Measurements from ENCODE around the gene GPBP1L1. TPM values are rescaled to one million over a fixed set of nuclear protein-coding genes. Genes with fewer than 3 reads are reported as not detected.

Gene GPBP1L1
- total RNA-seq, 1 experiment from 2014 or later, result 124 TPM

- no peak for DNase-seq
- no peak overlapping the region for H3K27ac ChIP-seq
- no TSS peak for BruUV-seq (replicated peaks)
- no peak overlapping the region for H3K4me2 ChIP-seq
- no peaks in the 10 kb centered on the region for H3K9me3 ChIP-seq (ENCODE audit: insufficient read depth, low read depth)
- H4K20me1 ChIP-seq (ENCODE audit: insufficient read depth), result peaks cover 24% of the 10 kb centered on the region
- ChIA-PET CTCF (interaction anchor here (0.7 kb wide), 1 partner anchor 898 kb away, joined by 8 read pairs; no protein-coding TSS in a partner anchor), POLR2A (ENCODE audit: unreplicated experiment) (no interaction called here)
- H2AFZ ChIP-seq, result no peak overlapping the region
- no peaks in the 10 kb centered on the region for H3K27me3 ChIP-seq (ENCODE audit: insufficient read depth, low read depth)
- H3F3A ChIP-seq (ENCODE audit: insufficient read depth, low read depth), result no peaks in the 10 kb centered on the region; the same call in 1 of the 2 replicates
- H3K4me1 ChIP-seq (replicated peaks; ENCODE audit: insufficient read depth), result no peaks in the 10 kb centered on the region
- intact Hi-C loops (cut with micrococcal nuclease; ENCODE audit: unreplicated experiment), result no loop called here
- H3K9me2 ChIP-seq (ENCODE audit: insufficient read depth), result no peaks in the 10 kb centered on the region
- peaks cover 63% of the 10 kb centered on the region for H3K36me3 ChIP-seq (ENCODE audit: low read depth)
- no peak overlapping the region for H3K4me3 ChIP-seq
- no peak for TF ChIP-seq EZH2 (IDR thresholded peaks at IDR 0.05; ENCODE audit: low read depth)
- TF ChIP-seq, protein P1, sequence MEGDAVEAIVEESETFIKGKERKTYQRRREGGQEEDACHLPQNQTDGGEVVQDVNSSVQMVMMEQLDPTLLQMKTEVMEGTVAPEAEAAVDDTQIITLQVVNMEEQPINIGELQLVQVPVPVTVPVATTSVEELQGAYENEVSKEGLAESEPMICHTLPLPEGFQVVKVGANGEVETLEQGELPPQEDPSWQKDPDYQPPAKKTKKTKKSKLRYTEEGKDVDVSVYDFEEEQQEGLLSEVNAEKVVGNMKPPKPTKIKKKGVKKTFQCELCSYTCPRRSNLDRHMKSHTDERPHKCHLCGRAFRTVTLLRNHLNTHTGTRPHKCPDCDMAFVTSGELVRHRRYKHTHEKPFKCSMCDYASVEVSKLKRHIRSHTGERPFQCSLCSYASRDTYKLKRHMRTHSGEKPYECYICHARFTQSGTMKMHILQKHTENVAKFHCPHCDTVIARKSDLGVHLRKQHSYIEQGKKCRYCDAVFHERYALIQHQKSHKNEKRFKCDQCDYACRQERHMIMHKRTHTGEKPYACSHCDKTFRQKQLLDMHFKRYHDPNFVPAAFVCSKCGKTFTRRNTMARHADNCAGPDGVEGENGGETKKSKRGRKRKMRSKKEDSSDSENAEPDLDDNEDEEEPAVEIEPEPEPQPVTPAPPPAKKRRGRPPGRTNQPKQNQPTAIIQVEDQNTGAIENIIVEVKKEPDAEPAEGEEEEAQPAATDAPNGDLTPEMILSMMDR (conservative IDR thresholded peaks at IDR 0.05), result no peak
- peaks cover 12% of the 10 kb centered on the region; the same call in 1 of the 2 replicates for H3K79me2 ChIP-seq (ENCODE audit: low read depth)
Measured at GRCh38 chr1:45656573-45657226, 29.6 kb downstream of the GPBP1L1 start.

DNA sequence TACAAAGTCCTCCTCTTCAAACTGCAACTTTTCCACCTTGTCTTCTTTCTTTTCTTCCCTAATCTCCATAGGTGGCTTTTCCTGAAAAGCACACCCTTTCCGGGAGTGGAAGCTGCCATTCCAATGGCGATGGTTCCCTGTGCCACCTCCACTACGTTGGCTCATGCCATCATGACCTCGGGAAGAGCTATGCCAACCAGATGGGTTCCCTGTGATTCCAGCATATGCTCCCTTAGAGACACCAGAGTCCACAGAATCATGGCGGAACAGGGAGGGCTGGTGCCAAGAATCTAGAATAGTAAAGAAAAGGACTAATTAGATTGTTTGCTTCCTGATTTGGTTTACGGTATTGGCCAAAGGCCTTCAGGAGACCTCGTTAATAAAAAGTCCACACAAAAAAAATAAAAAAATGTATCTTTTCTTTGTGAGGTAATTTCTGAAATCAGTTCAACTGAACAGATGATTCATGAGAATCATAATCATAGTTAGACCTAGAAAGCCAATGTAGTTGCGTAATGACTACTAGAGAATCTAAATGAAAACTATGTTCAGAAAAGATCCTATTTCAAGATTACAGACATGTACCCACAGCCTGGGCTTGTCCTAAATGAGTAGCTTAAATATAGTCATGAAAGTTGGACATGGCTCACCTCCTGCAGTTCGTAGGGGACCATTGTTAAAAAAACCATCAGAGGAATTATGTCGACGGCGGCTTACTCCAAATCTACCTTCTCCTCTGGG is 31.6 kb downstream of the GPBP1L1 start:
- no peak overlapping the region for H3K4me2 ChIP-seq
- no peaks in the 10 kb centered on the region for H3K27me3 ChIP-seq (ENCODE audit: insufficient read depth, low read depth)
- no peak overlapping the region for H3K27ac ChIP-seq
- H3K4me3 ChIP-seq, result no peak overlapping the region
- H3F3A ChIP-seq (ENCODE audit: insufficient read depth, low read depth), result no peaks in the 10 kb centered on the region; the same call in 1 of the 2 replicates
- H3K9me2 ChIP-seq (ENCODE audit: insufficient read depth), result no peaks in the 10 kb centered on the region
- ChIA-PET CTCF (interaction anchor here (0.5 to 0.7 kb wide), 3 partner anchors 25 to 1209 kb away, joined by 3 to 7 read pairs (median 6); partner anchors contain the start of gene PLK3), POLR2A (ENCODE audit: unreplicated experiment) (interaction anchor here (0.6 kb wide), 1 partner anchor 40 kb away, joined by 3 read pairs; no protein-coding TSS in a partner anchor)
- 0 out of 2 replicates have a peak, but pooled peaks cover 14% of the 10 kb centered on the region for H3K79me2 ChIP-seq (ENCODE audit: low read depth)
- no peaks in the 10 kb centered on the region for H3K4me1 ChIP-seq (replicated peaks; ENCODE audit: insufficient read depth)
- H4K20me1 ChIP-seq (ENCODE audit: insufficient read depth), result peaks cover 14% of the 10 kb centered on the region; the same call in 1 of the 2 replicates
- H2AFZ ChIP-seq, result no peak overlapping the region
- no peaks in the 10 kb centered on the region for H3K9me3 ChIP-seq (ENCODE audit: insufficient read depth, low read depth)
- no peak for DNase-seq
- TF ChIP-seq, protein P1 (conservative IDR thresholded peaks at IDR 0.05), result no peak
- no peak for TF ChIP-seq EZH2 (IDR thresholded peaks at IDR 0.05; ENCODE audit: low read depth)
- H3K36me3 ChIP-seq (ENCODE audit: low read depth), result peaks cover 75% of the 10 kb centered on the region
- intact Hi-C loops (cut with micrococcal nuclease; ENCODE audit: unreplicated experiment), result loop anchor here (5.0 kb wide), 1 partner anchor 228 kb away; no protein-coding TSS in a partner anchor
- BruUV-seq (replicated peaks), result no TSS peak

GRCh38 chr1:45647248-45648021 is 38.9 kb downstream of the GPBP1L1 start:
- Histone ChIP-seq H3K27ac (no peak overlapping the region), H3K36me3 (ENCODE audit: low read depth) (peaks cover 37% of the 10 kb centered on the region), H3K4me3 (no peak overlapping the region), H3K9me3 (ENCODE audit: insufficient read depth, low read depth) (no peaks in the 10 kb centered on the region), H3K27me3 (ENCODE audit: insufficient read depth, low read depth) (no peaks in the 10 kb centered on the region), H3F3A (ENCODE audit: insufficient read depth, low read depth) (peaks cover 37% of the 10 kb centered on the region; the same call in 1 of the 2 replicates), H3K79me2 (ENCODE audit: low read depth) (peaks cover 12% of the 10 kb centered on the region; the same call in 1 of the 2 replicates), H3K9me2 (ENCODE audit: insufficient read depth) (no peaks in the 10 kb centered on the region), H4K20me1 (ENCODE audit: insufficient read depth) (peaks cover 17% of the 10 kb centered on the region), H3K4me1 (replicated peaks; ENCODE audit: insufficient read depth) (no peaks in the 10 kb centered on the region; the same call in 1 of the 2 replicates), H2AFZ (no peak overlapping the region), H3K4me2 (no peak overlapping the region)
- intact Hi-C loops (cut with micrococcal nuclease; ENCODE audit: unreplicated experiment), result no loop called here
- TF ChIP-seq, protein P1 (conservative IDR thresholded peaks at IDR 0.05), result no peak
- no peak for TF ChIP-seq EZH2 (IDR thresholded peaks at IDR 0.05; ENCODE audit: low read depth)
- no TSS peak for BruUV-seq (replicated peaks)
- ChIA-PET POLR2A (ENCODE audit: unreplicated experiment) (interaction anchor here (0.7 kb wide), 1 partner anchor 13 kb away, joined by 4 read pairs; no protein-coding TSS in a partner anchor), CTCF (interaction anchor here (1.2 kb wide), 1 partner anchor 739 kb away, joined by 3 read pairs; no protein-coding TSS in a partner anchor)
- DNase-seq, result no peak
